Esophagus squamous epithelium (tissue), 4 donors: ENCODE results near the gene RUVBL2.
"Not testable (repeated sequence)": the region's sequence is repeated elsewhere in the genome, so short reads cannot be mapped to it uniquely, and the experiment has no call there.

ENCODE experiments used
- POLR2A ChIP-seq, 4 donors: fragments of 450-650 bp; IDR thresholded peaks; one replicate each; pipeline ENCODE4 v1.6.1; 2017; ENCODE audit warnings: antibody characterized with exemption in 4 of 4, mild to moderate bottlenecking in 4 of 4, moderate library complexity in 3 of 4
- TF ChIP-seq, protein P1 (sequence below), 6 experiments: fragments of 450-650 bp in 4 of 6; fragments of 200-600 bp in 2 of 6; sonication (generic) in 2 of 6; IDR thresholded peaks; one replicate each; pipeline ENCODE4 v1.5.1; 2016 to 2019; ENCODE audit warnings: antibody characterized with exemption in 6 of 6, mild to moderate bottlenecking in 4 of 6, moderate library complexity in 4 of 6

DNA sequence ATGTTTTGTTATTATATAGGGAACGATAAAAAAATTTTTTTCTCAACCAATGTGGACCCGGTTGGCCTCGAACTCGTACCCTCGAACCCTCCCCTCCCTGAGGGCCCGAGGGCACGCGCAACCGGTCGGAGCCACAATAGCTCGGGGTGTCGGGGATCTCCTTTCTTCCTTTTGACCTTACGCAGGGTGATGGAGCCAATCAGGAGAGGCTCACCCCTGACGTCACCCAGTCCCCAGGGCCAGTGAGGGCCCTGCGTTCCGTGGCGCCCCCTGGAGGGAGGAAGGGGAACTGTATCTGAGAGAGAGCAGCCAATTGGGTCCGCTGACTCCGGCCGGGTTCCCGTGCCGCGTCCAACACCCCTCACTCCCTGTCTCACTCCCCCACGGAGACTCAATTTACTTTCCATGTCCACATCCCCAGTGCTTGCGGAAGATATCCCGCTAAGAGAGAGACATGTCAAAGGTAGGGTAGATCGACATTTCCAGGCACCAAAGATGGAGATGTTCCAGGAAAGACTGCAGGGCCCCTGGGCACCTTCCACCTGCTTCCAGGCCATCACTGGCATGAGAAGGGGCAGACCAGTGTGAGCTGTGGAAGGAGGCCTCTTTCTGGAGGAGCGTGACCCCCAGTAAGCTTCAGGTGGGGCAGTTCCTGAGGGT is 38.1 kb downstream of the RUVBL2 start, which contains the start of gene CGB2:
- TF ChIP-seq, protein P1, sequence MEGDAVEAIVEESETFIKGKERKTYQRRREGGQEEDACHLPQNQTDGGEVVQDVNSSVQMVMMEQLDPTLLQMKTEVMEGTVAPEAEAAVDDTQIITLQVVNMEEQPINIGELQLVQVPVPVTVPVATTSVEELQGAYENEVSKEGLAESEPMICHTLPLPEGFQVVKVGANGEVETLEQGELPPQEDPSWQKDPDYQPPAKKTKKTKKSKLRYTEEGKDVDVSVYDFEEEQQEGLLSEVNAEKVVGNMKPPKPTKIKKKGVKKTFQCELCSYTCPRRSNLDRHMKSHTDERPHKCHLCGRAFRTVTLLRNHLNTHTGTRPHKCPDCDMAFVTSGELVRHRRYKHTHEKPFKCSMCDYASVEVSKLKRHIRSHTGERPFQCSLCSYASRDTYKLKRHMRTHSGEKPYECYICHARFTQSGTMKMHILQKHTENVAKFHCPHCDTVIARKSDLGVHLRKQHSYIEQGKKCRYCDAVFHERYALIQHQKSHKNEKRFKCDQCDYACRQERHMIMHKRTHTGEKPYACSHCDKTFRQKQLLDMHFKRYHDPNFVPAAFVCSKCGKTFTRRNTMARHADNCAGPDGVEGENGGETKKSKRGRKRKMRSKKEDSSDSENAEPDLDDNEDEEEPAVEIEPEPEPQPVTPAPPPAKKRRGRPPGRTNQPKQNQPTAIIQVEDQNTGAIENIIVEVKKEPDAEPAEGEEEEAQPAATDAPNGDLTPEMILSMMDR (IDR thresholded peaks at IDR 0.05) = peak in 4 of 6 experiments; percentile 10 to 56 (median 25)
- TF ChIP-seq POLR2A (IDR thresholded peaks at IDR 0.05) = not testable (repeated sequence)
